Caco-2 (cell line): ENCODE results near the gene INAVA. TPM values are rescaled to one million over a fixed set of nuclear protein-coding genes. Genes with fewer than 3 reads are reported as not detected.

Experiments used
- BruUV-seq: library from RNA; stranded (reverse); fragments of 400-500 nt; replicated peaks from 2 replicates; lab custom pipeline; 2021; lab: Mats Ljungman, UMichigan
- CTCF ChIA-PET: fragments of 300-600 bp; sonication (Branson Sonifier 250); formaldehyde crosslinking; loops from one replicate; lab custom pipeline; 2022; ENCODE audit warnings: antibody characterized with exemption; lab: Charles Lee
- POLR2A ChIA-PET: fragments of 300-600 bp; sonication (Branson Sonifier 250); formaldehyde crosslinking; loops from one replicate; lab custom pipeline; 2022; ENCODE audit warnings: antibody characterized with exemption; lab: Charles Lee
- DNase-seq, 2 experiments: peaks; one replicate each; pipeline versions ENCODE4 v3.0.0 to v3.0.0-alpha.2; 2020 to 2022
- H3K27me3 ChIP-seq: replicated peaks from 2 replicates; pipeline ENCODE4 v1.6.0; 2011; ENCODE audit warnings: low read length; ENCODE audit not compliant: control insufficient read depth, insufficient read depth
- H3K36me3 ChIP-seq: 2 replicates; pipeline ENCODE4 v1.5.1; 2011; ENCODE audit warnings: low read length; ENCODE audit not compliant: control insufficient read depth, insufficient read depth
- H3K4me1 ChIP-seq: fragments of 250-450 bp; sonication (Bioruptor Pico); 2 replicates; pipeline ENCODE4 v1.5.1; 2020; ENCODE audit warnings: mild to moderate bottlenecking
- H3K4me3 ChIP-seq: 2 replicates; pipeline ENCODE4 v1.5.1; 2011; ENCODE audit warnings: low read depth, mild to moderate bottlenecking, control low read depth, low read length
- H3K9me3 ChIP-seq: fragments of 250-450 bp; sonication (Bioruptor Pico); 2 replicates; pipeline ENCODE4 v1.5.1; 2020; ENCODE audit warnings: mild to moderate bottlenecking, moderate library complexity
- H3K27ac Mint-ChIP-seq: one replicate; pipeline ENCODE4 v1.8.0; 2022; ENCODE audit warnings: mixed read lengths; ENCODE audit not compliant: unreplicated experiment
- H3K27me3 Mint-ChIP-seq: one replicate; pipeline ENCODE4 v1.8.0; 2022; ENCODE audit warnings: mixed read lengths; ENCODE audit not compliant: insufficient read depth, unreplicated experiment
- H3K36me3 Mint-ChIP-seq: one replicate; pipeline ENCODE4 v1.8.0; 2022; ENCODE audit warnings: mild to moderate bottlenecking, mixed read lengths; ENCODE audit not compliant: insufficient read depth, unreplicated experiment
- H3K4me1 Mint-ChIP-seq: one replicate; pipeline ENCODE4 v1.8.0; 2022; ENCODE audit warnings: low read depth, mixed read lengths; ENCODE audit not compliant: unreplicated experiment
- H3K4me3 Mint-ChIP-seq: one replicate; pipeline ENCODE4 v1.8.0; 2022; ENCODE audit warnings: mild to moderate bottlenecking, moderate library complexity, mixed read lengths; ENCODE audit not compliant: unreplicated experiment
- H3K9me3 Mint-ChIP-seq: one replicate; pipeline ENCODE4 v1.8.0; 2022; ENCODE audit warnings: mixed read lengths; ENCODE audit not compliant: unreplicated experiment
- CTCF ChIP-seq, 2 experiments: fragments of 200-600 bp in 1 of 2; IDR thresholded peaks; 1 replicate in 1 of 2; 2 replicates in 1 of 2; pipeline versions ENCODE4 v1.5.1 to v1.8.0; 2011 to 2022; ENCODE audit warnings: antibody characterized with exemption in 1 of 2, control low read depth in 1 of 2, inconsistent platforms in 1 of 2, low read depth in 1 of 2, low read length in 1 of 2, mild to moderate bottlenecking in 1 of 2, moderate library complexity in 1 of 2; ENCODE audit not compliant: insufficient read depth in 1 of 2, severe bottlenecking in 1 of 2, unreplicated experiment in 1 of 2
- intact Hi-C: fragments of 100-400 bp; cut with micrococcal nuclease; formaldehyde crosslinking; loops from one replicate; pipeline ENCODE4 v1.10.0; 2022; ENCODE audit not compliant: unreplicated experiment
- total RNA-seq: library from RNA; stranded (reverse); gene quantifications from 2 replicates; pipeline ENCODE4 v1.2.3, GENCODE V29; 2022

The INAVA gene
- total RNA-seq, 1 experiment from 2014 or later: 123 TPM

GRCh38 chr1:200949626-200950025 lies 54.9 kb downstream of the INAVA start:
- H3K4me3 ChIP-seq: no peak overlapping the region
- POLR2A ChIA-PET: no interaction called here
- no peaks in the 10 kb centered on the region for H3K27me3 ChIP-seq
- Mint-ChIP-seq H3K36me3 (no peaks in the 10 kb centered on the region), H3K9me3 (peaks cover 20% of the 10 kb centered on the region), H3K4me1 (peaks cover 7% of the 10 kb centered on the region), H3K4me3 (no peak overlapping the region), H3K27me3 (no peaks in the 10 kb centered on the region), H3K27ac (no peak overlapping the region)
- no peaks in the 10 kb centered on the region for H3K36me3 ChIP-seq
- no peaks in the 10 kb centered on the region; the same call in none of the 2 replicates for H3K9me3 ChIP-seq
- CTCF ChIA-PET: no interaction called here
- intact Hi-C loops: no loop called here
- TF ChIP-seq CTCF (IDR thresholded peaks at IDR 0.05; ENCODE audit: insufficient read depth in 1 of 2, low read depth in 1 of 2, low read length in 1 of 2, severe bottlenecking in 1 of 2, unreplicated experiment in 1 of 2): no peak
- no peak for DNase-seq
- no TSS peak for BruUV-seq
- no peaks in the 10 kb centered on the region for H3K4me1 ChIP-seq

GRCh38 chr1:200951016-200951415 lies 56.3 kb downstream of the INAVA start:
- POLR2A ChIA-PET: no interaction called here
- Histone ChIP-seq H3K9me3 (no peaks in the 10 kb centered on the region; the same call in none of the 2 replicates), H3K27me3 (no peaks in the 10 kb centered on the region), H3K4me3 (no peak overlapping the region), H3K36me3 (no peaks in the 10 kb centered on the region), H3K4me1 (no peaks in the 10 kb centered on the region)
- Mint-ChIP-seq H3K27ac (no peak overlapping the region), H3K4me3 (no peak overlapping the region), H3K36me3 (no peaks in the 10 kb centered on the region), H3K27me3 (no peaks in the 10 kb centered on the region), H3K9me3 (peaks cover 20% of the 10 kb centered on the region), H3K4me1 (no peaks in the 10 kb centered on the region)
- TF ChIP-seq CTCF (IDR thresholded peaks at IDR 0.05; ENCODE audit: insufficient read depth in 1 of 2, low read depth in 1 of 2, low read length in 1 of 2, severe bottlenecking in 1 of 2, unreplicated experiment in 1 of 2): no peak
- no peak for DNase-seq
- intact Hi-C loops: no loop called here
- no TSS peak for BruUV-seq
- CTCF ChIA-PET: no interaction called here

DNA sequence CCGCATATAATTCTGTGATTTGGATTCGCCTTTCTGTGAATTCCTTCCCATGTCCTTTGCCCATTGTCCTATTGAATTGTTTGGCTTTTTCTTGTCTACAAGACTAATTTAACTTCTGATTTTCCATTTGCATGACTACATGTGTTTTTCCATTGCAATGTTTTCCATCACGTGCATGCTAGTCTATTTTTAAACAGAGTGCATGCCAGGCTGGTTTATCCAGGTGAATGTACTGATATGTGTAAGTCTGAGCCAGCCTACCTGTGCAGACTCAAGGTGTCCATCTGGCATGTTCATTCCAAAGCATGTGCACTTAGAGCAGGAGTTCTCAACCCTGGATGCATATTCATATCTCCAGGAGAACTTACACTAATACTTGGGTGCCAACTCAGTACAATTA lies 59.7 kb downstream of the INAVA start:
- CTCF ChIA-PET: interaction anchor here (0.7 kb wide), 2 partner anchors 94 to 500 kb away, joined by 3 to 4 read pairs; no protein-coding TSS in a partner anchor
- TF ChIP-seq CTCF (IDR thresholded peaks at IDR 0.05; ENCODE audit: insufficient read depth in 1 of 2, low read depth in 1 of 2, low read length in 1 of 2, severe bottlenecking in 1 of 2, unreplicated experiment in 1 of 2): no peak
- intact Hi-C loops: no loop called here

More for the DNA sequence above, 59.7 kb downstream of the INAVA start:
- POLR2A ChIA-PET: no interaction called here
- Histone ChIP-seq H3K36me3 (no peaks in the 10 kb centered on the region), H3K4me1 (no peaks in the 10 kb centered on the region), H3K4me3 (no peak overlapping the region), H3K27me3 (no peaks in the 10 kb centered on the region), H3K9me3 (no peaks in the 10 kb centered on the region)
- DNase-seq: no peak
- Mint-ChIP-seq H3K4me1 (no peaks in the 10 kb centered on the region), H3K27me3 (no peaks in the 10 kb centered on the region), H3K27ac (no peak overlapping the region), H3K4me3 (no peak overlapping the region), H3K36me3 (no peaks in the 10 kb centered on the region), H3K9me3 (no peaks in the 10 kb centered on the region)
- BruUV-seq: no TSS peak
